ENCODE measurements around the gene CD2.

Gene CD2

GRCh38 chr1:116754198-116754977 lies at the start of gene CD2:
TSS of gene CD2 (plus strand) at chr1:116754430. CDS start at chr1:116754493, 63 bp downstream.
- DNase-seq (ENCODE audit: low read depth), result no peak

- DNase-seq (ENCODE audit: low read depth), result no peak
Measured at GRCh38 chr1:116706123-116706522, 48.1 kb upstream of the CD2 start.

DNA sequence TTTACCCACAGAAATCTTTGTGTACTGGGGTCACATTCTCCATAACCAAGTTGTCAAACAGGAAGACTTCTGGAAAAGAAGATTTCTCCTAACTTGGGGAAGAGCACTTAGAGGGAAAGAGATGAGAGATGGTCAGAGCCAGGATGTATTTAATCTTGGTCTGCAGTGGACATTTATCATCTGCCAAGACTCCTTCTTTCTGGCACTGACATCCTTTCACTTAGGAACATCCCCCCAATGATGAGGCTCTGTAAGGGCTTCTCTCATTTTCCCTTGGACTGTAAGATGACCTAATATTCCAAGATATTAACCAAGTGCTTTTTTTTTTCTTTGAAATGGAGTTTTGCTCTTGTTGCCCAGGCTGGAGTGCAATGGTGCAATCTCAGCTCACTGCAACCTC lies 47.4 kb upstream of the CD2 start:
- DNase-seq (ENCODE audit: low read depth), result no peak

- no peak for DNase-seq (ENCODE audit: low read depth)
Measured at GRCh38 chr1:116708255-116708900, 45.9 kb upstream of the CD2 start.

DNA sequence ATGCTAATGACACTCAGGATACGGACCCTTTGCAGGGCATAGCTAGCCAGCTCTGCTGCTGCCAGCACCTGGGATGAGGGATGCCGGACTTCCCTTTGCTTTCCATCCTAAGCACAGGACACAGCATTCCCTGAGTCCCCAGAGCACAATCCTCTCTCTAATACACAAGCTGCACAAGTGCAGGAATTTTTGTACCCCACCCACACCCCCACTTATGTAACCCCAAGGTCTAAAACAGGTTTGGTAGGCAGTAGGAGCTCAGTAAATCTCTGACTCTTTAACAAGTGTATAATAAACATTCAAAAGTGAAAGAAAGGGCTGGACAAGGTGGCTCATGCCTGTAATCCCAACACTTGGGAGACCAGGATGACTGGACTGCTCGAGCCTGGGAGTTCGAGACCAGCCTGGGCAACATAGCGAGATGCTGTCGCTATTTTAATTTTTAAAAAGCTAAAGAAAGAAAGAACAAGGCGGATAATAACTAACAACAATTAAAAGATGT lies 44.5 kb upstream of the CD2 start:
- DNase-seq (ENCODE audit: low read depth), result no peak

DNA sequence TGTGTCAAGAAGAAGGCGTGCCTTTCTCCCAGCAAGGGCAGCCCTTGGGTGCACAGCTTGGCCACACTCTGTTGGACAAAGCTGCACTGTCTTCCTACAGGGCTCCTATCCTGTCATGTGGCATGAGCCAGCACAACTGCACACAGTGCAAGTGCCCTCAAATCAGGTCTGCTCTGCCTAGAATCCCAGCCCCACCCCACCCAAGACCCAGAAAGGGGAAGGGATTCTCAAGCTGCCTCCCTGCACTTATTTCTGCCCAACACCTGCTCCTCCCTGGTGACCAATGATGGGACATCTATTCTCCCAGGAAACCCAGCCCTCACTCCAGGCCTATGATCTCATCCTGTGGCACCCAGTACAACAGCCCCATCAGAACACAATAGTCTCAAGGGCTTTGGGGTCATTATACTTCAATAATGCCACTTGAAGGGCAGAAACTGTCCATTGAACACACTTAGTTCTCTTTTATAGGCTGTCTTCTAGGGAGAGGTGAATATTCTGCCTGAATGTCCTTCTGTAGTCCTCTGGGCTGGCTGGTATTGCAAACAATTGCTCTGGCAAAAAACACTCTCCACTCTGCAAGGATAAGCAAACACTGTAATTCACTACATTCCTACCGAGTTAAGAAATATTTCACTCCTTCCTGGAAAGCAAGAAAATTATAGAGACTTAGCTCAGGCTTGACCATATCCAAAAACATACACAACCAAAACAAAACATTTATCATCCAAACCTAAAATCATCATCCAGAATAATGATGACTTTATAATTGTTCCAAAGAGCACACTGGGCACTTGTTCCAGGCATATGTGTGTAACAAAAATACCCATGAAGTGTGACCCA lies 43.6 kb upstream of the CD2 start:
- DNase-seq (ENCODE audit: low read depth), result no peak

GRCh38 chr1:116711263-116711840 lies 42.9 kb upstream of the CD2 start:
- DNase-seq (ENCODE audit: low read depth), result no peak

DNA sequence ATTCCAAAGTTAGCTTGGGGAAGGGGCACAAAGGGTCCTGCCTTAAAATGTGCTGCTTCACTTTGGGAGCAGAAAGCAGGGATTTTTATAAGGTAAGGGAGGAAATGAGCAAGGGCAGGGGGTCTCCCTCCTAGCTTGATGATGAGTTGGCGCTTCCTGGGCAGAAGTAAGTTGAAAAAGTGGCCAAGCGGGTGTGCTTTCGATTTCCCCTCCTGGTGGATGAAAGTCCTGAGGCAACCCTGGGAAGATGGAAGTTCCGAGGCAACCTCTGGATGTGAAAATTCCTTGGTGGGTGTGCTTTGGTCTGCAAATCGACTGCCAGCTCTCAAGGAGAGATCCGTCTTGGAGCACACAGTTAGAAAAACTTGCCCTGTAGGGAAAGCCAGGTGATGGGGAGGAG lies 41.7 kb upstream of the CD2 start:
- DNase-seq (ENCODE audit: low read depth), result no peak

GRCh38 chr1:116713474-116713873 lies 40.8 kb upstream of the CD2 start:
- no peak for DNase-seq (ENCODE audit: low read depth)

- no peak for DNase-seq (ENCODE audit: low read depth)
Measured at GRCh38 chr1:116716391-116716790, 37.8 kb upstream of the CD2 start.

DNA sequence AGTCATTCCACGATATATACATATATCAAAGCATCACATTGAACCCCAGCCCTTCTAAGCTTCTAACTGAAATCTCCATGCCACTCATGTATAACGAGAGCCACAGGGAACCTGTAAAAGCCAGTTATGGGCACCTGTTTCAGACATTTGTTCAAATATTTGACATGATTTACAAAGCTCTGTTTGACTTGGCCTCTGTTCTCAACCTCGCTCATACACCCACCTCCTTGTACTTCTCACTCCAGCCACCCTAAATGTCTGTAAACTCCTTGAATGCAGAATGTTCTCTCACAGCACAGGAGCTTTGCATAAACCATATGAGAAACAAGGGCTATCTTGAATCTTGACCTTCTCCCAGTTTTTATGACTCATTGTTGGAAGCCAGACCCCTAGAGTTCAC lies 36.9 kb upstream of the CD2 start:
- no peak for DNase-seq (ENCODE audit: low read depth)

GRCh38 chr1:116720364-116721038 lies 33.7 kb upstream of the CD2 start:
- DNase-seq (ENCODE audit: low read depth), result no peak

- DNase-seq (ENCODE audit: low read depth), result no peak
Measured at GRCh38 chr1:116721039-116721405, 33.2 kb upstream of the CD2 start.

GRCh38 chr1:116721451-116722007 lies 32.7 kb upstream of the CD2 start:
- DNase-seq (ENCODE audit: low read depth), result no peak

- DNase-seq (ENCODE audit: low read depth), result no peak
Measured at GRCh38 chr1:116722016-116722838, 32.0 kb upstream of the CD2 start.

- DNase-seq (ENCODE audit: low read depth), result peak; percentile 17
Measured at GRCh38 chr1:116724765-116725375, 29.4 kb upstream of the CD2 start.

DNA sequence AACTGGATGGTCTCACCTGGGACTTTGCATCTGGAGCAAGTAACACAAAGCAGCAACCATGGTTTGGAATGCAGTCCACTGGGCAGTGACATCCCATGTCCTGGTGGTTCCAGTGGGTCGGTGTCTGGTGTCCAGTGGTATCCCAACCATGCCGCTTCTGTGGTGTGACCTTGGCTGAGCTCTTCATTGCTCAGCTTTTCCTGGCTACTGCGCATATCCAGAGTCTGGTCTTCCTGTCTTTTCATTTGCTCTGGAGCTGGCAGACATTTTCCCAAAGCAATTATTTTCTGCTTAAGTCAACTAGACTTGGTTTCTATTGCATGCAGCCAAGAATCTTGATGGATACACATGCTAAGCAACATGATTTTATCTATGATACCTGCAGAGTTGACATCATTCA lies 28.4 kb upstream of the CD2 start:
- DNase-seq (ENCODE audit: low read depth), result no peak

DNA sequence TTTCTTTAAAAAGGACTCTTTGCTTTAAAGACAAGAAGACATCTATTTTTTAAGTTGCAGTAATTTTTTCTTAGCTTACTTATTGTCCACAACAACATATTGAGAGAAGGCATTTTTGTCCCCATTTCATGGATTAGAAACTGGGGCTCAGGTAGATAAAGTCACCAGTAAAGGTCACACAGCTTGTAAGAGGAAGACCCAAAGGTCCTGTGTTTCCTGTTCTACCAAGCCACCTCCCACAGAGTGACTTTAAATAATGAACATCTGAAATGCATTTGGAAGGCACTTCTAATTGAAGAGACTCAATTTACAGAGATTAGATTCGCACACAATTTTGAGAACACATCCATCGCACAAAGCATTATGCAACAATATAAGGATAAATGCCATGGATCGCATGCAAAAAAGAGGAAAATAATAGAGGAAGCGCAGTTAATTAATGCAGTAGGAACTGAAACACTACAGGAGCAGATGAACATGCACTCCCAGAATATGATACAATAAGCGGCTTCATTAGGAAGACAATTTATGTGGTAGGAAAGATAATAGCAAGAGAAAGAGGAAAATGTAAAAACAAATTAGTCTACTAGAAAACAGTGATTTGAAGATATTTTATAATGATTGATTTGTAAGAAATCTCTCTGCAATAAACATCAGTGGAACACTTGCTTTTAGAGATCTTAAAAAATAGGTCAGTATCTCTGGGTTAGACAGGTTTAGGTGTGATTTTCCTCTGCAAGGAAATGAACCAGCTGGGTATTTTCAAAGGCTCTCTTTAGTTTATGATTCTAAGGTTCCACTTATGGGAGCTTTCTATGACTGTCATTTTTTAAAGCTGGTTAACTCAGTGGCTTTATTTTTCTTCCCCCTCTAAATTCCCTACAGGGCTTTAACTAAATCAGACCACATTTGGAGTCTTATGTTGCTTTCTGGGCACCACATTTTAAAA lies 27.1 kb upstream of the CD2 start:
- no peak for DNase-seq (ENCODE audit: low read depth)

DNA sequence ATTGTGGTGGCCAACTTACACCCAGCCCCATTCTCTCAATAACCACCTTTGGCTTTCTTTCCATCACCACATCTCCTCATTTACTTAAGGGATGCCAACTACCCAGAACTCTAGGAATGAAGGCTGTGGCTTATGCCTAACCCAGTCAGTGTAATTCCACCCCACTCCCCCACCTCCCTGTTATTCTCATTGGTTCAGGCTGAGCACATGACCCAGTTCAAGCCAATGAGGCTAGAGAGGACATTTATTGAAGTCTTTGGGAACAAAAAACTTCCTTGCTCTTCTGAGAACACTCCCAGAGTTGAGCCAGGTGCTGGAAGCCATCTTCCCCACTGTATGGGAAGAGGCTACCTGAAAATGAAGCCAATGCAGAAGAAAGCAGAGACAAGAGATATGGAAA lies 22.8 kb upstream of the CD2 start:
- no peak for DNase-seq (ENCODE audit: low read depth)

Measured in GM04504 (cell line).